IMR-90 (cell line): ENCODE measurements around the gene NPRL2. TPM values are rescaled to one million over a fixed set of nuclear protein-coding genes. Genes with fewer than 3 reads are reported as not detected.

ENCODE experiments used
- CTCF ChIP-seq: conservative IDR thresholded peaks from 2 replicates; pipeline ENCODE4 v1.5.1; 2012; ENCODE audit warnings: mild to moderate bottlenecking, low read depth, low read length, improper control_type of control experiment
- MAZ ChIP-seq: IDR thresholded peaks from 2 replicates; pipeline ENCODE4 v1.6.1; 2012; ENCODE audit warnings: low read depth, mild to moderate bottlenecking, low read length, improper control_type of control experiment, moderate library complexity, borderline replicate concordance
- polyA plus RNA-seq, 3 experiments: library from polyadenylated mRNA; depleted of rRNA; stranded (reverse); fragments of >200 nt; gene quantifications; 2 replicates each; pipeline ENCODE4 v1.2.3, GENCODE V29; 2012; ENCODE audit warnings: low replicate concordance in 1 of 3
- total RNA-seq: library from RNA; depleted of rRNA; stranded (reverse); fragments of >200 nt; gene quantifications from 2 replicates; pipeline ENCODE4 v1.2.3, GENCODE V29; 2012

Gene NPRL2
- total and polyA plus RNA-seq, 2 of the 4 experiments (the other 2 are of a cell fraction), result 38.3 to 38.7 TPM

GRCh38 chr3:50358911-50359759 is 8.6 kb upstream of the NPRL2 start, which contains the start of gene TMEM115 (continued):
- no peak for TF ChIP-seq CTCF
- no peak for TF ChIP-seq MAZ
